DND-41 (cell line): ENCODE data around the gene AK5.

ENCODE experiments used
- CTCF ChIP-seq: IDR thresholded peaks from 2 replicates; pipeline ENCODE4 v1.5.1; 2012; ENCODE audit warnings: borderline replicate concordance, low read length, moderate library complexity, mild to moderate bottlenecking; ENCODE audit not compliant: poor library complexity, severe bottlenecking; ENCODE audit errors: extremely low read depth
- EZH2 ChIP-seq: IDR thresholded peaks from 3 replicates; pipeline ENCODE4 v1.6.1; 2012; ENCODE audit warnings: borderline replicate concordance, low read depth, mild to moderate bottlenecking, moderate library complexity, low read length, inconsistent platforms; ENCODE audit not compliant: severe bottlenecking

GRCh38 chr1:77543822-77544448, 262.1 kb downstream of the AK5 start:
- TF ChIP-seq CTCF (no peak), EZH2 (no peak)
